GM12878 (cell line): ENCODE data around the gene RMC1. TPM values are rescaled to one million over a fixed set of nuclear protein-coding genes. Genes with fewer than 3 reads are reported as not detected.

Source experiments
- ATAC-seq: fragments of 200-7000 bp; cut with Tn5 transposase; 3 replicates; pipeline ENCODE4 v1.9.1; 2020; ENCODE audit warnings: mild to moderate bottlenecking, moderate library complexity
- BruUV-seq: library from RNA; stranded (reverse); fragments of 400-500 nt; replicated peaks from 2 replicates; lab custom pipeline; 2021; lab: Mats Ljungman, UMichigan
- CTCF ChIA-PET: fragments of 300-600 bp; sonication (Branson Sonifier 250); formaldehyde crosslinking; extraction: SDS; loops from one replicate; lab custom pipeline; 2021; ENCODE audit warnings: inconsistent platforms; lab: Yijun Ruan, JAX
- POLR2A ChIA-PET: fragments of 350-600 bp; formaldehyde crosslinking; extraction: SDS; loops from one replicate; lab custom pipeline; 2021; ENCODE audit warnings: inconsistent platforms; lab: Charles Lee
- RAD21 ChIA-PET: fragments of 300-600 bp; sonication (Branson Sonifier 250); formaldehyde crosslinking; loops from one replicate; lab custom pipeline; 2023; ENCODE audit warnings: antibody characterized with exemption; ENCODE audit not compliant: unreplicated experiment; lab: Charles Lee
- SMC1A ChIA-PET: fragments of 300-600 bp; sonication (Branson Sonifier 250); formaldehyde crosslinking; loops from one replicate; lab custom pipeline; 2023; ENCODE audit not compliant: unreplicated experiment, uncharacterized antibody; lab: Charles Lee
- DNase-seq: peaks from one replicate; pipeline ENCODE4 v3.0.0-alpha.2; 2011; ENCODE audit warnings: low read depth, low spot score
- FAIRE-seq: peaks from 3 replicates; lab custom pipeline; 2011; peaks lifted over from hg19 to GRCh38; lab: Jason Lieb, UNC
- H2AFZ ChIP-seq: 2 replicates; pipeline ENCODE4 v1.6.0; 2011; ENCODE audit warnings: low read depth, low read length, control low read depth; ENCODE audit not compliant: control insufficient read depth
- H3K27ac ChIP-seq: 2 replicates; pipeline ENCODE4 v1.5.1; 2011; ENCODE audit warnings: control low read depth; ENCODE audit not compliant: control insufficient read depth, insufficient read depth
- H3K27me3 ChIP-seq, 2 experiments: replicated peaks in 1 of 2; 2 replicates each; pipeline versions ENCODE4 v1.6.0 to v1.6.1; 2011; ENCODE audit warnings: low read length in 1 of 2; ENCODE audit not compliant: control insufficient read depth in 2 of 2, insufficient read depth in 2 of 2
- H3K36me3 ChIP-seq, 2 experiments: 2 replicates each; pipeline ENCODE4 v1.5.1; 2011; ENCODE audit warnings: low read length in 1 of 2; ENCODE audit not compliant: control insufficient read depth in 2 of 2, insufficient read depth in 2 of 2
- H3K4me1 ChIP-seq: 2 replicates; pipeline ENCODE4 v1.6.1; 2011; ENCODE audit warnings: mild to moderate bottlenecking, low read length, moderate library complexity, mixed read lengths; ENCODE audit not compliant: control insufficient read depth, insufficient read depth
- H3K4me2 ChIP-seq: 2 replicates; pipeline ENCODE4 v1.6.0; 2011; ENCODE audit warnings: control low read depth; ENCODE audit not compliant: control insufficient read depth, insufficient read depth
- H3K4me3 ChIP-seq: fragments of 200-600 bp; sonication (generic); 2 replicates; pipeline ENCODE4 v1.5.1; 2016
- H3K79me2 ChIP-seq: 2 replicates; pipeline ENCODE4 v1.6.0; 2011; ENCODE audit warnings: low read length; ENCODE audit not compliant: control insufficient read depth, insufficient read depth
- H3K9ac ChIP-seq: 2 replicates; pipeline ENCODE4 v1.8.0; 2011; ENCODE audit warnings: low read length, control low read depth, mixed read lengths; ENCODE audit not compliant: control insufficient read depth, insufficient read depth
- H3K9me3 ChIP-seq: replicated peaks from 3 replicates; pipeline ENCODE4 v1.5.1; 2011; ENCODE audit warnings: mild to moderate bottlenecking, low read length; ENCODE audit not compliant: control insufficient read depth, insufficient read depth
- H4K20me1 ChIP-seq: 2 replicates; pipeline ENCODE4 v1.6.0; 2011; ENCODE audit not compliant: control insufficient read depth, insufficient read depth
- CEBPB ChIP-seq, 2 experiments: fragments of 150-350 bp in 1 of 2; IDR thresholded peaks; 2 replicates each; pipeline ENCODE4 v1.6.1; 2012 to 2014; ENCODE audit warnings: low read depth in 2 of 2, low read length in 2 of 2, borderline replicate concordance in 1 of 2, inconsistent platforms in 1 of 2
- CHD2 ChIP-seq: IDR thresholded peaks from 2 replicates; pipeline ENCODE4 v1.6.1; 2011; ENCODE audit warnings: low read depth, low read length, improper control_type of control experiment, borderline replicate concordance
- CREB1 ChIP-seq: IDR thresholded peaks from 2 replicates; pipeline ENCODE4 v1.6.1; 2012; ENCODE audit warnings: low read depth, mild to moderate bottlenecking, inconsistent platforms
- CREM ChIP-seq: IDR thresholded peaks from 2 replicates; pipeline ENCODE4 v1.6.1; 2014; ENCODE audit warnings: antibody characterized with exemption, low read depth
- CTCF ChIP-seq, 3 experiments: IDR thresholded peaks in 2 of 3; conservative IDR thresholded peaks in 1 of 3; 2 replicates each; pipeline ENCODE4 v1.5.1; 2011; ENCODE audit warnings: low read depth in 3 of 3, low read length in 3 of 3, mild to moderate bottlenecking in 3 of 3, control low read depth in 2 of 3, moderate library complexity in 2 of 3, inconsistent platforms in 1 of 3, mixed read lengths in 1 of 3; ENCODE audit not compliant: control insufficient read depth in 2 of 3, insufficient read depth in 1 of 3; ENCODE audit errors: extremely low read depth in 1 of 3
- ESRRA ChIP-seq: IDR thresholded peaks from 2 replicates; pipeline ENCODE4 v1.6.1; 2012; ENCODE audit warnings: mild to moderate bottlenecking, low read length, improper control_type of control experiment
- GATAD2B ChIP-seq: fragments of 450-650 bp; conservative IDR thresholded peaks from 2 replicates; pipeline ENCODE4 v1.6.1; 2017; ENCODE audit warnings: low read depth, mild to moderate bottlenecking, moderate library complexity
- KDM1A ChIP-seq: fragments of 200-600 bp; sonication (generic); IDR thresholded peaks from 2 replicates; pipeline ENCODE4 v1.6.1; 2016; ENCODE audit warnings: borderline replicate concordance
- MEF2A ChIP-seq: IDR thresholded peaks from 2 replicates; pipeline ENCODE4 v1.6.1; 2011; ENCODE audit warnings: low read depth, mild to moderate bottlenecking, low read length, moderate library complexity; ENCODE audit not compliant: insufficient read depth
- MYC ChIP-seq: IDR thresholded peaks from 2 replicates; pipeline ENCODE4 v1.6.1; 2011; ENCODE audit warnings: mild to moderate bottlenecking, low read length, moderate library complexity, inconsistent platforms; ENCODE audit not compliant: insufficient read depth, insufficient replicate concordance, insufficient read length, severe bottlenecking
- RAD21 ChIP-seq: IDR thresholded peaks from 2 replicates; pipeline ENCODE4 v1.6.1; 2011; ENCODE audit warnings: mild to moderate bottlenecking, low read depth, low read length, moderate library complexity; ENCODE audit not compliant: insufficient read depth
- RCOR1 ChIP-seq: conservative IDR thresholded peaks from 2 replicates; pipeline ENCODE4 v1.6.1; 2012; ENCODE audit warnings: low read depth, low read length, improper control_type of control experiment
- RUNX3 ChIP-seq: IDR thresholded peaks from 2 replicates; pipeline ENCODE4 v1.6.1; 2012; ENCODE audit warnings: low read length, inconsistent platforms
- SMC3 ChIP-seq: IDR thresholded peaks from 2 replicates; pipeline ENCODE4 v1.6.1; 2011; ENCODE audit warnings: low read length, improper control_type of control experiment, borderline replicate concordance
- SP1 ChIP-seq: IDR thresholded peaks from one replicate; pipeline ENCODE4 v1.6.1; 2011; ENCODE audit warnings: low read depth, low read length
- TBL1XR1 ChIP-seq: IDR thresholded peaks from 2 replicates; pipeline ENCODE4 v1.6.1; 2012; ENCODE audit warnings: low read depth, low read length, improper control_type of control experiment
- TCF7 ChIP-seq: IDR thresholded peaks from 2 replicates; pipeline ENCODE4 v1.6.1; 2014; ENCODE audit warnings: antibody characterized with exemption, borderline replicate concordance
- YY1 ChIP-seq: IDR thresholded peaks from 2 replicates; pipeline ENCODE4 v1.6.1; 2011; ENCODE audit warnings: low read depth, mild to moderate bottlenecking, low read length
- WGBS: methylation state at CpG from one replicate; pipeline ENCODE4 v1.1.6; 2016; ENCODE audit warnings: low lambda C conversion rate; ENCODE audit not compliant: insufficient replicate concordance, insufficient coverage; ENCODE audit errors: missing lambda C conversion rate; 5-methylcytosine and 5-hydroxymethylcytosine counted together
- in situ Hi-C: fragments of 300-500 bp; cut with MboI; formaldehyde crosslinking; loops from 9 replicates; pipeline ENCODE4 v1.14.3; 2018; ENCODE audit warnings: mixed read lengths
- intact Hi-C: fragments of 100-400 bp; cut with micrococcal nuclease; formaldehyde crosslinking; loops from one replicate; pipeline ENCODE4 v1.14.2; 2022; ENCODE audit not compliant: unreplicated experiment
- polyA plus RNA-seq, 11 experiments: library from polyadenylated mRNA; depleted of rRNA in 4 of 11; unstranded in 6 of 11; stranded (reverse) in 5 of 11; fragments of >200 nt; fragmentation: Nextera tagmentation in 4 of 11; fragmentation: Illumina TruSeq in 1 of 11; extraction: Ambion mirVana in 4 of 11; extraction: Trizol in 1 of 11; gene quantifications; 1 replicate in 1 of 11; 2 replicates in 10 of 11; pipeline versions ENCODE4 v1.2.1 to v1.2.3, GENCODE V29; 2011 to 2016; ENCODE audit warnings: inconsistent platforms in 2 of 11, missing spikeins in 2 of 11, low read depth in 1 of 11
- total RNA-seq, 4 experiments: library from RNA; depleted of rRNA in 3 of 4; stranded (reverse); fragments of >200 nt in 3 of 4; fragmentation: Illumina TruSeq in 1 of 4; extraction: Trizol in 1 of 4; gene quantifications; 2 replicates each; pipeline versions ENCODE4 v1.2.1 to v1.2.3, GENCODE V29; 2013 to 2021

Gene RMC1
- total and polyA plus RNA-seq, 10 of the 15 experiments (the other 5 are each of a cell fraction or from before 2014, with no cell fraction given): 8.4 to 57.6 (median 42.5) TPM

- Histone ChIP-seq H3K27ac (no peak overlapping the region), H2AFZ (no peak overlapping the region), H3K4me2 (no peak overlapping the region), H3K79me2 (no peaks in the 10 kb centered on the region), H3K4me3 (no peak overlapping the region), H3K27me3 (no peaks in the 10 kb centered on the region), H4K20me1 (no peaks in the 10 kb centered on the region), H3K4me1 (peaks cover 3% of the 10 kb centered on the region; the same call in 1 of the 2 replicates), H3K36me3 (peaks cover 9 to 38% of the 10 kb centered on the region in 2 experiments), H3K9me3 (no peaks in the 10 kb centered on the region), H3K9ac (no peak overlapping the region)
- 40% methylated on average over 17 of the region's 17 CpGs for WGBS
- peak; percentile 39 for DNase-seq
- ChIA-PET RAD21 (interaction anchor here (0.6 to 2.2 kb wide), 9 partner anchors 17 to 296 kb away, joined by 3 to 13 read pairs (median 4); partner anchors contain the start of gene RIOK3), CTCF (interaction anchor here (0.8 to 4.1 kb wide), 42 partner anchors 11 to 702 kb away, joined by 3 to 37 read pairs (median 5); partner anchors contain the start of gene RMC1), POLR2A (no interaction called here), SMC1A (interaction anchor here (0.7 to 1.9 kb wide), 21 partner anchors 8 to 717 kb away, joined by 3 to 20 read pairs (median 4); partner anchors contain the start of gene NPC1)
- FAIRE-seq: peak; percentile 94
- no TSS peak for BruUV-seq
- intact Hi-C loops: loop anchor here (1.0 to 5.0 kb wide), 3 partner anchors 71 to 296 kb away; partner anchors contain the start of gene NPC1
- TF ChIP-seq SMC3 (peak; percentile 79), TCF7 (no peak), CREB1 (0 out of 2 replicates have a peak, but pooled peaks have one; percentile 23), CHD2 (no peak), CTCF (IDR thresholded peaks at IDR 0.05 in 2 of 3, conservative IDR thresholded peaks at IDR 0.05 in 1 of 3; ENCODE audit: control insufficient read depth in 2 of 3, extremely low read depth in 1 of 3, insufficient read depth in 1 of 3, low read depth in 3 of 3, low read length in 3 of 3) (peak; percentile 89 to 97 (median 94)), GATAD2B (no peak), RAD21 (peak; percentile 76), ESRRA (no peak), CEBPB (IDR thresholded peaks at IDR 0.05; ENCODE audit: borderline replicate concordance in 1 of 2, low read depth in 2 of 2, low read length in 2 of 2) (no peak), KDM1A (no peak), MYC (no peak), TBL1XR1 (0 out of 2 replicates have a peak, but pooled peaks have one; percentile 34), MEF2A (no peak), RCOR1 (0 out of 2 replicates have a peak, but pooled peaks have one; percentile 51), YY1 (peak; percentile 69), CREM (0 out of 2 replicates have a peak, but pooled peaks have one; percentile 16), RUNX3 (peak; percentile 25; the same call in 1 of the 2 replicates), SP1 (no peak)
- in situ Hi-C loops: loop anchor here (5.0 kb wide), 1 partner anchor 66 kb away; no protein-coding TSS in a partner anchor
- ATAC-seq: peak; percentile 99
Measured at GRCh38 chr18:23515911-23516546, 12.7 kb downstream of the RMC1 start.
